ENCODE data around the gene LMBRD2. TPM values are rescaled to one million over a fixed set of nuclear protein-coding genes. Genes with fewer than 3 reads are reported as not detected.

LMBRD2 gene
- total and polyA plus RNA-seq, 2 experiments from 2014 or later = 4.4 to 6.2 TPM

- Mint-ChIP-seq H3K9me3 (no peaks in the 10 kb centered on the region), H3K36me3 (ENCODE audit: low read depth) (peaks cover 78% of the 10 kb centered on the region), H3K27ac (peak overlapping the region; percentile 77)
Observed at GRCh38 chr5:36175043-36175442, 23.4 kb upstream of the LMBRD2 start.

More at GRCh38 chr5:36175043-36175442, 23.4 kb upstream of the LMBRD2 start:
- Mint-ChIP-seq H3K4me3 (no peak overlapping the region), H3K27me3 (ENCODE audit: insufficient read depth, low read depth, poor library complexity) (no peaks in the 10 kb centered on the region), H3K4me1 (no peaks in the 10 kb centered on the region)
- Histone ChIP-seq H3K4me1 (ENCODE audit: insufficient read depth) (no peaks in the 10 kb centered on the region), H3K9me2 (ENCODE audit: insufficient read depth) (no peaks in the 10 kb centered on the region), H2AFZ (no peak overlapping the region), H3F3A (replicated peaks; ENCODE audit: low read depth) (no peaks in the 10 kb centered on the region), H3K27ac (ENCODE audit: low read depth) (no peak overlapping the region; the same call in 1 of the 2 replicates), H3K4me3 (no peak overlapping the region), H3K27me3 (ENCODE audit: insufficient read depth) (no peaks in the 10 kb centered on the region), H3K79me2 (replicated peaks; ENCODE audit: insufficient read depth) (no peaks in the 10 kb centered on the region), H4K20me1 (replicated peaks; ENCODE audit: insufficient read depth) (no peaks in the 10 kb centered on the region; the same call in 1 of the 2 replicates), H3K4me2 (no peak overlapping the region), H3K36me3 (ENCODE audit: insufficient read depth) (peaks cover 45% of the 10 kb centered on the region)
- ATAC-seq (no peak), DNase-seq (ENCODE audit: low spot score) (no peak)
- no peak for TF ChIP-seq CTCF (conservative IDR thresholded peaks at IDR 0.05; ENCODE audit: low read depth in 2 of 2)
- no peak for TF ChIP-seq ZNF331 (CRISPR knock-in tag; IDR thresholded peaks at IDR 0.05; ENCODE audit: low read depth)
- TF ChIP-seq EZH2 (IDR thresholded peaks at IDR 0.05; ENCODE audit: low read depth, unreplicated experiment) = no peak
- TF ChIP-seq, protein P1, sequence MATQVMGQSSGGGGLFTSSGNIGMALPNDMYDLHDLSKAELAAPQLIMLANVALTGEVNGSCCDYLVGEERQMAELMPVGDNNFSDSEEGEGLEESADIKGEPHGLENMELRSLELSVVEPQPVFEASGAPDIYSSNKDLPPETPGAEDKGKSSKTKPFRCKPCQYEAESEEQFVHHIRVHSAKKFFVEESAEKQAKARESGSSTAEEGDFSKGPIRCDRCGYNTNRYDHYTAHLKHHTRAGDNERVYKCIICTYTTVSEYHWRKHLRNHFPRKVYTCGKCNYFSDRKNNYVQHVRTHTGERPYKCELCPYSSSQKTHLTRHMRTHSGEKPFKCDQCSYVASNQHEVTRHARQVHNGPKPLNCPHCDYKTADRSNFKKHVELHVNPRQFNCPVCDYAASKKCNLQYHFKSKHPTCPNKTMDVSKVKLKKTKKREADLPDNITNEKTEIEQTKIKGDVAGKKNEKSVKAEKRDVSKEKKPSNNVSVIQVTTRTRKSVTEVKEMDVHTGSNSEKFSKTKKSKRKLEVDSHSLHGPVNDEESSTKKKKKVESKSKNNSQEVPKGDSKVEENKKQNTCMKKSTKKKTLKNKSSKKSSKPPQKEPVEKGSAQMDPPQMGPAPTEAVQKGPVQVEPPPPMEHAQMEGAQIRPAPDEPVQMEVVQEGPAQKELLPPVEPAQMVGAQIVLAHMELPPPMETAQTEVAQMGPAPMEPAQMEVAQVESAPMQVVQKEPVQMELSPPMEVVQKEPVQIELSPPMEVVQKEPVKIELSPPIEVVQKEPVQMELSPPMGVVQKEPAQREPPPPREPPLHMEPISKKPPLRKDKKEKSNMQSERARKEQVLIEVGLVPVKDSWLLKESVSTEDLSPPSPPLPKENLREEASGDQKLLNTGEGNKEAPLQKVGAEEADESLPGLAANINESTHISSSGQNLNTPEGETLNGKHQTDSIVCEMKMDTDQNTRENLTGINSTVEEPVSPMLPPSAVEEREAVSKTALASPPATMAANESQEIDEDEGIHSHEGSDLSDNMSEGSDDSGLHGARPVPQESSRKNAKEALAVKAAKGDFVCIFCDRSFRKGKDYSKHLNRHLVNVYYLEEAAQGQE (IDR thresholded peaks at IDR 0.05; ENCODE audit: unreplicated experiment) = no peak
- TF ChIP-seq EZH2phosphoT487 (IDR thresholded peaks at IDR 0.05; ENCODE audit: unreplicated experiment) = no peak
- no peak for TF ChIP-seq ZNF462 (CRISPR knock-in tag; IDR thresholded peaks at IDR 0.05)
- TF ChIP-seq POLR2AphosphoS5 (IDR thresholded peaks at IDR 0.05; ENCODE audit: low read depth) = no peak
- TF ChIP-seq ETS1 (IDR thresholded peaks at IDR 0.05) = no peak
- TF ChIP-seq STAT1 (IDR thresholded peaks at IDR 0.05; ENCODE audit: unreplicated experiment) = no peak
